Skin of body (tissue), 2 donors: ENCODE data around the gene FIGNL1. TPM values are rescaled to one million over a fixed set of nuclear protein-coding genes. Genes with fewer than 3 reads are reported as not detected.

ENCODE experiments used
- DNase-seq: peaks from one replicate; lab custom pipeline; 2025; lab: John Stamatoyannopoulos, UW
- total RNA-seq: library from RNA; depleted of rRNA; stranded (reverse); fragments of >200 nt; gene quantifications from one replicate; pipeline ENCODE4 v1.2.3, GENCODE V29; 2014

FIGNL1 gene
- total RNA-seq, 1 donor from 2014 or later, result 18.4 TPM

DNA sequence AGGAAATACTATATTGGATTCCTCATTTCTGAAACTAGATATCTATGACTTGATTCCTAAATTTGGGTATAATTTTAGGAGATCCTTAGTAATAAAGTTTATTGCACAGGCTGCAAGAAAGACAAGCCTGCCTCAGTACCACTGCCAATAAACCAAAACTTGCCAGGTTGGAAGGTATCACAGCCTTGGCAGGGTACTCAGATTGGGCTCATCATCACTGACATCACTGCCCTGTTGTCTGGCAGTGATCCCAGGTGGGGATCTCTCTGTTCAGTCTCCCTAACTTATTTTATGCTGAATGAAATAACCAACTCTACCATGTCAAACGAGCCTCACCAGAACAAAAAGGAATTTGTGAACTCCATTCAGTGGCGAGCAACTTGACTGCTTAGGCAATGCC, 18.8 kb downstream of the FIGNL1 start:
- no peak for DNase-seq

DNA sequence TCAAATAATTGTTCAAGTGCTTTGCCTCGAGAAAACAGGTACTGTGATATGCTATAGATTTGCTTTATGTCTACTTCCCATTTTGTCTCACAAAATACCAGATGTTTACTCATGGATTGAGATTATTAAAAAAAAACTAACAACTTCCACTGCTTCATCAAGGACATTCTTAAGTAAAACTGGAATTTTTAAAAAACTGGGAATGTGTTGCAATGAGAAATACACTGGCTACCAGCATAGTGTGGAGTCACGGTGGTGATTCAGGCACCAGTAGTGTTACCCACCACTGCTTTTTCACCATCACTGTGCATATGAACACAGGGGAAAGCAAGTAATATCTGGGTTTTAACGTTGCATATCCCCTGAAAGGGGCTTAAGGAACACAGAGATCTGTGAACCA, 21.2 kb downstream of the FIGNL1 start:
- DNase-seq, result no peak

DNA sequence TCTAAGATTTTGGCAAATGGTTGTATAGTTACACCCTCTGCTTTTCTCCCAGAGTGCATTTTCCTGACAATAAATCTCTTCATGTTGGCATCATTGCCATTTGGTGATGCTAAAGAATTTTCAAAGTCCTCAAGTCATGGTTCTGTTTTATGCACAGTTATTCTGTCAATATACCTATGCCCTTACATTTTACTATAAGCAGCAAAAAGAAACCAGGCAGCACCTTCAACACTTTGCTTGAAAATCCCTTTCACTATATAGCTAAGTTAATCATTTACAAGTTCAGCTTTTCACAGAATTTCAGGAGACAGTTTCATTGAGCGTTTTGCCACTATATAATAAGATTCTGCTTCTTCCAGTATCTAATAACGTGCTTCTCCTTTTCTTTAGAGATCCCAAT, 22.6 kb downstream of the FIGNL1 start:
- no peak for DNase-seq

DNA sequence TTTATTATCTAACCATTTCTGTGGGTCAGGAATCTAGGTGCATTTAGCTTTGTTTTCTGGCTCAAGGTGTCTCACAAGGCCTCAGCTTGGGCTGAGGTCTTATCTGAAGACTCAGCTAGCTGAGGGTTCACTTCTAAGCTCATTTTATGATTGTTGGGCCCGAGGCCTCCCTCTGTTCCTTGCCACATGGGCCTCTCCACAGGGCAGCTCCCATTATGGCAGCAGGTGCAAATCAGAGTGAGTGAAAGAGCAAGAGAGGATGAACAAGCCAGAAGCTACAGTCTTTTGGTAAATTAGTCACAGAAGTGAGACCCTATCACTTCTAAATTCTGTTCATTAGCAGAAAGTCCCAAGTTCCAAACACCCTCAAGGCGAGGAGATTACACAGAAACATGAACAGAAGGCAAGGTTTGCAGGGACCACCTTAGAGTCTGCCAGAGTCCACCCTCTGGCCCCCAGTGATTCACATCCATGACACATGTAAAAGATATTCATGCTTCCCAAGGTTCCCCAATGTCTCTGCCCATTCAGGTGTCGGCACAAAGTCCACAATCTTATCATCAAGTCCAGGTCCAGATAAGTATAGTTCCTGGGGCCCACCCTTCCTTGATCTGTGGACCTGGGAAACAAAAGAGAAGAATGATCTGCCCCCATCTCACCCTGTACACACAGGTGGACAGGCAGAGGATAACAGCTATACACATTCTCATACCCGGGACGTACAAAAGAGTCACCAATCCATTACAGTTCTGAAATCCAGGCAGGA, 23.7 kb downstream of the FIGNL1 start:
- no peak for DNase-seq

DNA sequence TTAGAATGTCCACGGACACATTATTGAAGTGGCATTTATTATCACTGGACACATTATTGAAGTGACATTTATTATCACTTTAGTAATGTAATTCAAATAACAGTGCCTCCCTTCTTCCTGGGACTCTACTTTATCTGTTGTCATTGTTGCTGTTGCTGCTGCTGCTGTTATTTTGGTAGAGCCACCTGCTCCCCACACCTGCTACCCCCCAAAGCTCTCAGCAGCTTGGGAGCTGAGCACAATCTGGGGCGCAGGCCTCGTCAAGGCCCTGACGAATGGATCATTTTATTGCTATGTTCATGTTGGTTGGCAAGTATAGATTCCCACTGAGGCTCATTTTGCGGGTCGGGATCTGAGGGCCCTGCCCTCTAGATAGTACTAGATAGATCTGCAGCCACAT, 24.8 kb downstream of the FIGNL1 start:
- DNase-seq, result no peak

DNA sequence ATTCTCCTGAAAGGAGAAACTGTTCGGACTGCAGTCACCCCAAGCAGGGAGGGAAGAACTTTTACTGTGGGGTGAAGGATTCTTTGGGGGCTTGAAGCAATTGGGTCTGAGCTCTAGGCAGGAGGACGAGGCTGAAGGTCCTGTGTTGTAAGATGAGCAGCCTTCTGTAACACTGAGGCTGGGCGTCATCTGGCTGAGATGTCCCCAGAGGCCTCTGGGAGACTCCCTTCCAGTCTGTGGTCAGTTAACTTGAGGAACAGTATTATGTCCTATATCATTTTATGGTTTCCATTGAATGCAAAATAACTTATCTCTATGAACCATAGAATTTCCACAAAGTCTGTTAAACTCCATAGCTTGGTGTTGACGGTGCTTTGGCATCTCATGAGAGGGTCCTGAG, 26.3 kb downstream of the FIGNL1 start:
- DNase-seq, result no peak

DNA sequence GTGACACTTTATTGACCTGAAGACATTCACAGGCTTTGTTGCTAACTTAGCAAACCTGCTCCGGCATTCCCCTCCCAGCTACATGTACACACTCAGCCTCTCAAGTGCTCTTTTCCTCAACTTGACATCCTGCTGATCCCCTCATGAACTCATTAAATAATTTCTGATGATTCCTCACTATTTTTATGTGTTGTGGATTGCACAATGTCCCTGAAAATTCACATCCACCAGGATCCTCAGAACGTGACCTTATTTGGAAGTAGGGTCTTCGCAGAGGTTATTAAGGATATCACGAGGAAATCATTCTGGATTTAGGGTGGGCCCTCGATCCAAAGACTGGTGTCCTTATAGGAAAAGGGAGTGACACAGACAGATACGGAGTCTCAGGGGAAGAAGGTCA, 27.3 kb downstream of the FIGNL1 start:
- no peak for DNase-seq

DNA sequence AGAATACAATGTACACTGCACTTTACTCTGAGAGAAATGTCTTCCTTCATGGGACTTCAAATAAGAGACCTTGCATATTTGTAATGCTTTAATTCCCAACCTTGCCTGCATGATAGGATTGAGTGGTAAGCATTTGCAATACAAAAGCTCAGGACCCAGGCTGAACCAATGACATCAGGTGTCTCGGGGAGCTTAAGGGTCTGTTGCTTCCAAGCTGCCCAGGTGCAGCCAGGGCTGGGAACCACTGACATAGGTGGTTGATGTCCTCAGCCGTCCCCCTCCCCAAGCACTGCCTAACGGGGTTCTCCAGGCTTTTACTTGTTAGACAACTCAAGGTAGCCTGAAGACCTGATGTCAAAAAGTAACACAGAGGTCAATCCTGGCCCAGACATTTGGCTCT, 29.1 kb downstream of the FIGNL1 start:
- DNase-seq, result no peak

DNA sequence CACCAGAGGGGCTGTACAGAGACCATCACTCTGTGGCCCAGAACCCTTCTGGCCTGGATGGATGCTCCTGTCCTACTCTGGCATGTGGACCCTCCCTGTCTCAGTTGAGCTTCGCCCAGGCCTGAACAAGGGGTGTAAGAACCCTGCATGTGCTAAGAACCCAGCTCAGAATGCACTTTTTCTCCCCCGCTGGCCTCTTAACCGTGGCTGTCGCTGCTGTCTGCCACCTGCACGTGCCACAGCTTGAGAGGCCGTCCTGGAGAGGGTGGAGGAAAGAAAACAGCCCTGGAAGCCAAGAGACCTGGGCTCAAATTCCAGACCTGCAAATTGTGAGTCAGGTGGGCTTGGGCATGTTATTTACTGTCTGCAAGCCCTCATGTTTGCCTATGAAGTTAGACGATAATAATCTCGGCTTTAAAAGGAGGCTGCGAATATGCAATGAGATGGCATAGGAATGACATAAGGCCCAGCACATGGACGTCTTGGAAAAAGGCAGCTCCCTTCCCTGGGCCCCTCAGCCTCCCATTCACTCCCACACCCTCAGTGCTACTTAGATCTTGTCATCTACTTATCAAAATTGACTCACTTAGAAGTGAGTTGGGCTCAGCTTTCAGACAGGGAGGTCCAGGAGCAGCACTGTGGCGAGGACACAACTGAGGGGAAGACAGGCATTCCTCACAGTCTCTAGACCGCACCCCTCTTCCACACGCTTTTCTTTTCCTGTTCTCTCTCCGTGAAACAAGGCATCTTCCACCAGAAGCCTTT, 31.4 kb downstream of the FIGNL1 start:
- no peak for DNase-seq

DNA sequence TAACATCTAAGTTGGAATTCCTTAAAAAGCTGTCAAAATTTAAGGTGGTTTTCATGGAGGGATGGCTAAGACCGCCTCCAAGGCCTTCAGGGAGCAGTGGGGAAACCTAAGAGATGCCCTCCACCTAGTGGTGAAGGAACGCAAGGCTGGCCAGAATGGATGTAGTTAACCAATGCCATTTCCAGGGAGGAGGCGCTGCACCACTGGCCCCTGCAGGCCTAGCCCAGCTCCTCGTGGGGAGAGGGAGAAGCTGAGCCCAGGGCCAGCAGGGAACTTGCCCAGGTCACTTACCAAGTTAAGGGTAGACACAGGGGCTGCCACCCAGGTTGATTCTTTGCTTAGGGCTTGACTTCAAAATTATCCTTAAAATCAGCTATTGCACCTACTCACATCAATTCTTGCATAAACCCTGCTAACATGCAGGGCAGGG, 32.0 kb downstream of the FIGNL1 start:
- DNase-seq, result peak; percentile 19

DNA sequence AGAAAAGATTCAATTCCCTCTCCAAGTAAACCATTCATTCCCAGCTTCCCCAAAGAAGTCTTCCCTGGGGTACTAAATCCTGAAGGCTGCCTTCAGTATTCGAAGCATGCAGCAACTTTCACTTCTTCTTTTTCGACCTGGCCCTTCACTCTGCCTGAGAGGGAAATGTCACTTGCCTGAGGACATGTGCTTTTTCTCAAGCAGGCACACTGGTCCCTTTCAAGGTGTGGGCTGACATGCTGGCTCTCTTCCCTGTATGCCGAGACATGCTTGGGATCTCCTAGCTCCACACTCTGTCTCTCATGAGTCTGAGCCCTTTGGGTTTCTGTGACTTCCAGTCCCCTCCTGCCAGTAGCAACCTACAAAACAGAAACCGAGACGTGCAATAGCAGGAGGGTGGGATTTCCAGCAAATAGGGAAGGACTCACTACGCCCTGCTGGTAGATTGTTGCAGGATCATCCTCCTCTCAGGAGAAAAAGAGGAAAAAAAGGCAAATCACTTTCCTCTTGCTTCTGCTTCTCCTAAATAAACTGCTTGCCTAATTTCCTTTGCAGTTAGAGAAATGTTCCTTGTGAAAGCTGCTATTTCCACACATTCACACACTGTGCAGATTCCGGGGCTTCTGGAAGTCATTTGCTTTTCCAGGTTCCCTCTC, 33.5 kb downstream of the FIGNL1 start:
- no peak for DNase-seq

DNA sequence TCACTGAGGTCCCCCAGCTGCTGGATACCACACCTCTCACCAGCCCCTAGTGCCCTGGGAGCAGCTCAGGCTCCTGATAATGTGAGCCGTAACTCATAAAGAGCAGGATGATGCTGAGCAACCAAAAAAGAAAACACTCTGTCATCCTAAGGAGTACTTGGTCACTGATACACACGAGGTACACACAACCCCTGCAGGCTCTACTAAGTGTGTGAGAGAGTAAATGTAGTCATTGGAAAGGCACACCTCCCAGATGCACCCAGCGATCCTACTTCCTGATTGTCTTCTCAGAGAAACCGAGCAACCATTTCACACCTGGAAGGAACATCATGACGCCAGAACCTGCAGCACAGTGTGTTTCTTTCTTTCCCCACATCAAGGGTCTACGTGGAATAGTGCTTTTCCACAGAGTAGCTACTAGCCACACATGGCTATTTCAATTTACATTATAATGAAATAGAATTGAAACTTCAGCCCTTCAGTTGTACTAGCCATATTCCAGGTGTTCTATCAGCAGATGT, 34.2 kb downstream of the FIGNL1 start:
- no peak for DNase-seq

DNA sequence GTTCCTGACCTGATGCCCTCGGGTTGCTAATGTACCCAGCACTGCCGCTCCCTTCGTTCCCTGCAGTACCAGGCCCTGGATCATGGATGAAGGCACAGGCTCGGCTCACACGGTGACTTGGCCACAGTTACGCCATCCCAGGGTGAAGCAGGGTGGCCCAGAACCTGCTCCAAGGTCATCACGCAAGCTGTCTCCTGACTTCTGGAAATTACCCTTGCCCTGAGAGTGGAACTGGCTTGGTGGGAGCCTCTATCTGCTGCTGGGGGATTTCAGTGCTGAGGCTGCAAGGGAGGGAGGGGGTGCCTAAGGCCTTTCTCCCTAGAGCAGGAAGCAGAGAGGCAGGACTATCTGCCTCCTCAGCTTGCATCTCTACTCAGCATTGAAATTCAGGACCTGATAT, 36.6 kb downstream of the FIGNL1 start:
- no peak for DNase-seq

DNA sequence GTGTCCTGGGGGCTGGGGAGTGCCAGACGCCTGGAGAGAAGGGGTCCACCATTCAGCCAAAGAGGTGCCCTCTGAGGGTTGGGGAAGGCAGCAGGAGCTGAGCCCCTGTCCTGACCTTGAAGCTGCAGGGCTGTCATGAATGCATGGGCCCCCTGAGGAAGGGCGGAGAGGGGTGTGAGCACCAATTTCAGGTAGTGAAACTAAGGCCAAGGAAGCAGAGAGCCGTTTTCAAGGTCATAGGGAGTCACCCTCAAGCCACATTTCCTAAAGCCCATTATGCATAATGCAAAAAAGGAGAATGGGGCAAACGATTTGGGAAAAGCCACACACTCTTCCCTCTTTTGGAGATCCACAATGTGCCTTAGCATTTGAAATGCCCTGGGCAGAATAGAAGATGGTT, 37.2 kb downstream of the FIGNL1 start:
- no peak for DNase-seq

DNA sequence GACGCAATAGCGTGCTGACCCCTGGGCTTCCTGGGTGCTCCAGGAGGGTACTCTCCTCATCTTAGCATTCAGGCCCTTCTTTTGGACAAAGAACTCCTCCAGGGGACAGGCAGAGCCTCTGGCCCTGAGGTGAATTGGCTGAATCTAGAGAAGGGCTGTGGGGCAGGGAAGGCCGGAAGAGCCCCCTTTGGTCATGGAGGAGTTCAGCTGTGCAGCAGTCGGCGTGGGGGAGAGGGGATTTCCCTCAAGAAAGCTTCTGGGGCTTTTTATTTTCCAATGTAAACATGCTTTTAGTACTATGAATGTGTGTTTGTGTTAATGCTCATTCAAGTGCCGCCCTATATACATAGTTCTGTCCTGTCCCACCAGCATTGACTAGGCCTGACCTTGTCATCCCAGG, 38.8 kb downstream of the FIGNL1 start:
- DNase-seq, result no peak

DNA sequence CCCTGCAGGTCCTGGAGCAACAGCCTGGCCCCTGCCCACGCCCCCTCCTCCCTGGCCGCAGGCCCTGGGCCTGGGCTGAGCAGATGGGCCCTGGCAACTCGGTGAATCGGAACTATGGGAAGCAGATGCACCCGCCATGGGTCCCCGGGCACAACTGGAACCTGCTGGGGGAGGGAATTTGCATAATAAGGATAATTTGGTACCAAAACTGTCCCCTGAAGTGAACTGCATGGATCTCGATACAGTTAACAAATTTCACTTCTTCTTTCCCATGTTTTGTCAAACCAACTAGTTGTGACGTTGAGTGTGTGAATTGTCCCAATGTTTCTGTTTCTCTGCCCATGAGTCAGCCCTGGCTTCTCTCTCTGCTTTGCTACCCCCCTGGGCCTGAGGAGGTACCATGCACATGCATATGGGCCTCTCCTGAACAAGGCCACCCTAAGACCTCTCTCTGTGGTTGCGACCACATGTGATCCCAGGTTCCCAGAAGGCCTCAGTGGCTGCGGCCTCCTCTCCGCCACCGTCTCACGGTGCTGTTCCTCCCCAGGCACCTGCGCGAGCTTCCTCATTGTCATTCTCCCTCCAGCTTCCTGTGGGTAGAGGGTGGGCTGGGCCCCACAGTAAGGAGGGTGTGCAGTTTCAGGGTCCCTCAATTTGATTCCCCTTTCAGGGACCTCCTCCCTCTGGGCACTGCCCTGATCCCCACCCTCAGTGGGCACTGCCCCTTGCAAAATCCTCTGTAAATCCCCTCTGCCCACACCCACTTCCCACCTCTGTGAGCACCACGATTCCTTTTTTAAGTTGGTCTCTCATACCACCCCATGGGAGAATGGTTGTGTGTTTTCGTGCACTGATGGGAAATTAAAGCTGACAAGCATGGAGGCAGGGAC, 40.0 kb downstream of the FIGNL1 start:
- no peak for DNase-seq

DNA sequence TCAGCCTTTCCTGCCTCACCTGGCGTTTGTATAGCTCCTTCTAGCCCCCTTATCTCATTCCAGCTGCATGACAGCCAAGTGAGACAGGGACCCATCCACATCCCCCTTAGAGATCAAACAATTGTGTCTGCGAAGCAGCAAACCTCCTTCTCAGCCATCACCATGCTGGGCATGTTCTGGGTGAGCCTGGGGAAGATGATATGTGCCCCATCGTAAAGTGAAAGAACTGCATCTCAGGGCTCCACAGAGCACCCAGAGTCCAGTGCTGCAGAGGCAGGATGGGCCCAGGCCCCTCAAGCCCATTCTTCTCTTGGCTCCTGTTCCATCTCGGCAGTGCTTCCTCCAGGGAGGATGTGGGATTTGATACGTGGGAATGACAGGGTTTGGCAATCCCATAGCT, 43.2 kb downstream of the FIGNL1 start:
- no peak for DNase-seq

DNA sequence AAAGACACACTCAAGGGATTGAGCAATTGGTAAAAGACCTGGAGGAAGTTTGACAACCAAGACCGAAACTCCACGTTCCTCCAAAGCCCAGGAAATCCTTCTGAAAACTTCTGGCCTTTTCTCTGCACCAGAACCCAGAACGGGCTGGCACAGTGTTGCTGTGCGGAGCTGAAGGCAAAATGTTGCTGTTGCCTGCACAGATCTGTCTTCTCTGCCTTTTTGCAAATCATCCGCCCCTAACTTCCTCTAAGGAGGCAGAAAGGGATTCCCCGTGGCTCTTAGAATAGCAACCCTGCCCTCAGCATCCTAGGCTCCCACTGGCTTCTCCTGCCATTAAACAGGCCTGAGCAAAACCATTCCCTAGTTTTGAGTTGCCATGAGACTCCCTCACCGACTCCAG, 44.9 kb downstream of the FIGNL1 start:
- DNase-seq, result no peak

DNA sequence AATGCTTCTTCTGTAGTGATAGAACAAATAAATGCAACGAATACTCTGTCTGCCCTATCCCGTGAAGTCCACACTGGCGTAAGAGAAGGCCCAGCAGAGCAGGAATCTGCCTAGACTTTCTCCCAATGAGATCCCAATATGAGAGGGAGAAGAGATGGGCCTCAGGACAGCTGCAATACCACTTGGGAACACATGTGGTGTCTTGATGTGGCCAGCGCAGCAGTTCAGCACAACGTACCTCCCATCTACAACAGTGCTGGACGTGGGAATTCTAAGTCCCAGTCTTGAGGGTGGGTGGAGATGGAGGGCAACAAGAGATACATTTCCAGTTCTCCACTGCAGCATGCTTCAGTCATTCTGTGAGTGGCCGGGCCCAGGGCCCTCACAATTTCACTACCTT, 45.8 kb downstream of the FIGNL1 start:
- DNase-seq, result no peak

DNA sequence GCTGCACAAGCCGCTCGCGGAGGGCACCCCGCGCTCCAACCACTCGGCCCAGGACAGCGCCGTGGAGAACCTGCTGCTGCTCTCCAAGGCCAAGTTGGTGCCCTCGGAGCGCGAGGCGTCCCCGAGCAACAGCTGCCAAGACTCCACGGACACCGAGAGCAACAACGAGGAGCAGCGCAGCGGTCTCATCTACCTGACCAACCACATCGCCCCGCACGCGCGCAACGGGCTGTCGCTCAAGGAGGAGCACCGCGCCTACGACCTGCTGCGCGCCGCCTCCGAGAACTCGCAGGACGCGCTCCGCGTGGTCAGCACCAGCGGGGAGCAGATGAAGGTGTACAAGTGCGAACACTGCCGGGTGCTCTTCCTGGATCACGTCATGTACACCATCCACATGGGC, 50.0 kb downstream of the FIGNL1 start:
- DNase-seq, result no peak

DNA sequence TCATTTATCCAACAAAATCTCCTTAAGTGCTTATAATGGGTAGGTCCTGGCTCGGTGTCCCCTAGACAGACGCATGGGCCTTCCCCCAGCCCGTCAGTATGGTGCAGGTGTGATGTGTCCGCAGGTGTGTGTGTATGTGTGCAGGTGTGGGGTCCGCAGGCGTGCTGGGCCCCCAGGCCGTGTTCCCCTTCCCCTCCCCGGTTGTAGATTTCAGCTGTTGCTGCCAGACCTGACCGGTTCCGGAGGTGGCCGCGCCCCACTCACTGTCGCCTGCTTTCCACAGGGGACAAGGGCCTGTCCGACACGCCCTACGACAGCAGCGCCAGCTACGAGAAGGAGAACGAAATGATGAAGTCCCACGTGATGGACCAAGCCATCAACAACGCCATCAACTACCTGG, 50.5 kb downstream of the FIGNL1 start:
- no peak for DNase-seq
